SK-N-SH (cell line): Measurements from ENCODE around the gene TAS2R9.
"Not testable (repeated sequence)": the region's sequence is repeated elsewhere in the genome, so short reads cannot be mapped to it uniquely, and the experiment has no call there.

Experiments
- CTCF ChIP-seq: fragments of 200-600 bp; sonication (generic); IDR thresholded peaks from 2 replicates; pipeline ENCODE4 v1.6.1; 2017; ENCODE audit warnings: antibody characterized with exemption, mild to moderate bottlenecking, moderate library complexity
- EP300 ChIP-seq, 2 experiments: IDR thresholded peaks; 2 replicates each; pipeline versions ENCODE4 v1.4.0 to v1.6.1; 2012; ENCODE audit warnings: borderline replicate concordance in 1 of 2, low read depth in 1 of 2, low read length in 1 of 2
- FOSL2 ChIP-seq: IDR thresholded peaks from 2 replicates; pipeline ENCODE4 v1.4.0; 2012; ENCODE audit warnings: low read depth, mild to moderate bottlenecking, moderate library complexity, borderline replicate concordance
- FOXM1 ChIP-seq: IDR thresholded peaks from 2 replicates; pipeline ENCODE4 v1.4.0; 2012; ENCODE audit warnings: low read depth, mild to moderate bottlenecking
- MAX ChIP-seq: IDR thresholded peaks from 2 replicates; pipeline ENCODE4 v1.4.0; 2012; ENCODE audit warnings: low read depth
- MXI1 ChIP-seq: IDR thresholded peaks from 2 replicates; pipeline ENCODE4 v1.6.1; 2012; ENCODE audit warnings: mild to moderate bottlenecking, low read depth, low read length, improper control_type of control experiment
- NFIC ChIP-seq: IDR thresholded peaks from 2 replicates; pipeline ENCODE4 v1.4.0; 2012; ENCODE audit warnings: borderline replicate concordance
- RAD21 ChIP-seq: IDR thresholded peaks from 2 replicates; pipeline ENCODE4 v1.6.1; 2012; ENCODE audit warnings: mild to moderate bottlenecking, low read length
- REST ChIP-seq: IDR thresholded peaks from 2 replicates; pipeline ENCODE4 v1.6.1; 2012; ENCODE audit warnings: mild to moderate bottlenecking, low read depth, low read length, moderate library complexity
- RFX5 ChIP-seq: IDR thresholded peaks from 2 replicates; pipeline ENCODE4 v1.6.1; 2012; ENCODE audit warnings: mild to moderate bottlenecking, improper control_type of control experiment, low read length

- TF ChIP-seq MAX; MXI1; EP300 (IDR thresholded peaks at IDR 0.05; ENCODE audit: borderline replicate concordance in 1 of 2, low read depth in 1 of 2, low read length in 1 of 2); RAD21; CTCF; FOXM1; REST; NFIC; FOSL2; RFX5: not testable (repeated sequence)
Observed at GRCh38 chr12:10791769-10792168, 18.2 kb downstream of the TAS2R9 start.
